GM12878 (cell line): Measurements from ENCODE around the gene TBL3.

Experiments used
- ASH2L ChIP-seq: fragments of 300-600, 200-600 bp; sonication (generic); IDR thresholded peaks from 2 replicates; pipeline ENCODE4 v1.6.1; 2017; ENCODE audit warnings: low read depth, mild to moderate bottlenecking, borderline replicate concordance
- ATF2 ChIP-seq: IDR thresholded peaks from 2 replicates; pipeline ENCODE4 v1.6.1; 2012; ENCODE audit warnings: low read length, inconsistent platforms
- BHLHE40 ChIP-seq, 2 experiments: fragments of 450-650 bp in 1 of 2; IDR thresholded peaks; 2 replicates each; pipeline ENCODE4 v1.6.1; 2011 to 2017; ENCODE audit warnings: low read depth in 2 of 2, borderline replicate concordance in 1 of 2, improper control_type of control experiment in 1 of 2, low read length in 1 of 2, mild to moderate bottlenecking in 1 of 2
- CHD2 ChIP-seq: IDR thresholded peaks from 2 replicates; pipeline ENCODE4 v1.6.1; 2011; ENCODE audit warnings: low read depth, low read length, improper control_type of control experiment, borderline replicate concordance
- FOXK2 ChIP-seq: fragments of 450-650 bp; IDR thresholded peaks from 2 replicates; pipeline ENCODE4 v1.6.1; 2017; ENCODE audit warnings: mild to moderate bottlenecking, moderate library complexity
- GABPA ChIP-seq: IDR thresholded peaks from 2 replicates; pipeline ENCODE4 v1.6.1; 2014; ENCODE audit warnings: antibody characterized with exemption, low read depth, mild to moderate bottlenecking, inconsistent platforms
- HDAC6 ChIP-seq: fragments of 200-600 bp; sonication (generic); IDR thresholded peaks from one replicate; pipeline ENCODE4 v1.8.0; 2017; ENCODE audit warnings: antibody characterized with exemption; ENCODE audit not compliant: unreplicated experiment
- JUNB ChIP-seq: IDR thresholded peaks from 2 replicates; pipeline ENCODE4 v1.6.1; 2016; ENCODE audit warnings: antibody characterized with exemption, mild to moderate bottlenecking
- POLR2A ChIP-seq: IDR thresholded peaks from 2 replicates; pipeline ENCODE4 v1.6.1; 2011; ENCODE audit warnings: low read depth, mild to moderate bottlenecking, low read length
- POLR2AphosphoS2 ChIP-seq: IDR thresholded peaks from 2 replicates; pipeline ENCODE4 v1.6.1; 2011; ENCODE audit warnings: low read depth, mild to moderate bottlenecking, low read length, improper control_type of control experiment, moderate library complexity
- ZBTB33 ChIP-seq: fragments of 450-650 bp; IDR thresholded peaks from 2 replicates; pipeline ENCODE4 v1.6.1; 2017; ENCODE audit warnings: mild to moderate bottlenecking
- ZNF274 ChIP-seq: IDR thresholded peaks from one replicate; pipeline ENCODE4 v1.8.0; 2011; ENCODE audit not compliant: insufficient read length, insufficient read depth
- TF ChIP-seq, protein P1 (sequence below), 3 experiments: IDR thresholded peaks in 2 of 3; conservative IDR thresholded peaks in 1 of 3; 2 replicates each; pipeline ENCODE4 v1.5.1; 2011; ENCODE audit warnings: low read depth in 3 of 3, low read length in 3 of 3, mild to moderate bottlenecking in 3 of 3, control low read depth in 2 of 3, moderate library complexity in 2 of 3, inconsistent platforms in 1 of 3, mixed read lengths in 1 of 3; ENCODE audit not compliant: control insufficient read depth in 2 of 3, insufficient read depth in 1 of 3; ENCODE audit errors: extremely low read depth in 1 of 3
- TF ChIP-seq, protein P2 (sequence below): IDR thresholded peaks from 2 replicates; pipeline ENCODE4 v1.6.1; 2012; ENCODE audit warnings: mild to moderate bottlenecking, low read depth, low read length

- TF ChIP-seq ATF2 (no peak), HDAC6 (no peak), ZNF274 (no peak), GABPA (no peak), POLR2AphosphoS2 (no peak), POLR2A (no peak), BHLHE40 (IDR thresholded peaks at IDR 0.05; ENCODE audit: borderline replicate concordance in 1 of 2, low read depth in 2 of 2, low read length in 1 of 2) (no peak), ASH2L (no peak), ZBTB33 (no peak), CHD2 (no peak), FOXK2 (no peak), JUNB (no peak)
- TF ChIP-seq, protein P1, sequence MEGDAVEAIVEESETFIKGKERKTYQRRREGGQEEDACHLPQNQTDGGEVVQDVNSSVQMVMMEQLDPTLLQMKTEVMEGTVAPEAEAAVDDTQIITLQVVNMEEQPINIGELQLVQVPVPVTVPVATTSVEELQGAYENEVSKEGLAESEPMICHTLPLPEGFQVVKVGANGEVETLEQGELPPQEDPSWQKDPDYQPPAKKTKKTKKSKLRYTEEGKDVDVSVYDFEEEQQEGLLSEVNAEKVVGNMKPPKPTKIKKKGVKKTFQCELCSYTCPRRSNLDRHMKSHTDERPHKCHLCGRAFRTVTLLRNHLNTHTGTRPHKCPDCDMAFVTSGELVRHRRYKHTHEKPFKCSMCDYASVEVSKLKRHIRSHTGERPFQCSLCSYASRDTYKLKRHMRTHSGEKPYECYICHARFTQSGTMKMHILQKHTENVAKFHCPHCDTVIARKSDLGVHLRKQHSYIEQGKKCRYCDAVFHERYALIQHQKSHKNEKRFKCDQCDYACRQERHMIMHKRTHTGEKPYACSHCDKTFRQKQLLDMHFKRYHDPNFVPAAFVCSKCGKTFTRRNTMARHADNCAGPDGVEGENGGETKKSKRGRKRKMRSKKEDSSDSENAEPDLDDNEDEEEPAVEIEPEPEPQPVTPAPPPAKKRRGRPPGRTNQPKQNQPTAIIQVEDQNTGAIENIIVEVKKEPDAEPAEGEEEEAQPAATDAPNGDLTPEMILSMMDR (IDR thresholded peaks at IDR 0.05 in 2 of 3, conservative IDR thresholded peaks at IDR 0.05 in 1 of 3; ENCODE audit: control insufficient read depth in 2 of 3, extremely low read depth in 1 of 3, insufficient read depth in 1 of 3, low read depth in 3 of 3, low read length in 3 of 3) = no peak
- TF ChIP-seq, protein P2, sequence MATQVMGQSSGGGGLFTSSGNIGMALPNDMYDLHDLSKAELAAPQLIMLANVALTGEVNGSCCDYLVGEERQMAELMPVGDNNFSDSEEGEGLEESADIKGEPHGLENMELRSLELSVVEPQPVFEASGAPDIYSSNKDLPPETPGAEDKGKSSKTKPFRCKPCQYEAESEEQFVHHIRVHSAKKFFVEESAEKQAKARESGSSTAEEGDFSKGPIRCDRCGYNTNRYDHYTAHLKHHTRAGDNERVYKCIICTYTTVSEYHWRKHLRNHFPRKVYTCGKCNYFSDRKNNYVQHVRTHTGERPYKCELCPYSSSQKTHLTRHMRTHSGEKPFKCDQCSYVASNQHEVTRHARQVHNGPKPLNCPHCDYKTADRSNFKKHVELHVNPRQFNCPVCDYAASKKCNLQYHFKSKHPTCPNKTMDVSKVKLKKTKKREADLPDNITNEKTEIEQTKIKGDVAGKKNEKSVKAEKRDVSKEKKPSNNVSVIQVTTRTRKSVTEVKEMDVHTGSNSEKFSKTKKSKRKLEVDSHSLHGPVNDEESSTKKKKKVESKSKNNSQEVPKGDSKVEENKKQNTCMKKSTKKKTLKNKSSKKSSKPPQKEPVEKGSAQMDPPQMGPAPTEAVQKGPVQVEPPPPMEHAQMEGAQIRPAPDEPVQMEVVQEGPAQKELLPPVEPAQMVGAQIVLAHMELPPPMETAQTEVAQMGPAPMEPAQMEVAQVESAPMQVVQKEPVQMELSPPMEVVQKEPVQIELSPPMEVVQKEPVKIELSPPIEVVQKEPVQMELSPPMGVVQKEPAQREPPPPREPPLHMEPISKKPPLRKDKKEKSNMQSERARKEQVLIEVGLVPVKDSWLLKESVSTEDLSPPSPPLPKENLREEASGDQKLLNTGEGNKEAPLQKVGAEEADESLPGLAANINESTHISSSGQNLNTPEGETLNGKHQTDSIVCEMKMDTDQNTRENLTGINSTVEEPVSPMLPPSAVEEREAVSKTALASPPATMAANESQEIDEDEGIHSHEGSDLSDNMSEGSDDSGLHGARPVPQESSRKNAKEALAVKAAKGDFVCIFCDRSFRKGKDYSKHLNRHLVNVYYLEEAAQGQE = no peak
Measured at GRCh38 chr16:2013527-2013926, 41.7 kb downstream of the TBL3 start.
